HG03520 (cell line): Measurements from ENCODE around the gene SKI.

Experiments used
- ATAC-seq: cut with Tn5 transposase; IDR thresholded peaks from one replicate; pipeline ENCODE4 v1.9.1; 2021; ENCODE audit warnings: mild to moderate bottlenecking, moderate library complexity; ENCODE audit not compliant: unreplicated experiment

The SKI gene

DNA sequence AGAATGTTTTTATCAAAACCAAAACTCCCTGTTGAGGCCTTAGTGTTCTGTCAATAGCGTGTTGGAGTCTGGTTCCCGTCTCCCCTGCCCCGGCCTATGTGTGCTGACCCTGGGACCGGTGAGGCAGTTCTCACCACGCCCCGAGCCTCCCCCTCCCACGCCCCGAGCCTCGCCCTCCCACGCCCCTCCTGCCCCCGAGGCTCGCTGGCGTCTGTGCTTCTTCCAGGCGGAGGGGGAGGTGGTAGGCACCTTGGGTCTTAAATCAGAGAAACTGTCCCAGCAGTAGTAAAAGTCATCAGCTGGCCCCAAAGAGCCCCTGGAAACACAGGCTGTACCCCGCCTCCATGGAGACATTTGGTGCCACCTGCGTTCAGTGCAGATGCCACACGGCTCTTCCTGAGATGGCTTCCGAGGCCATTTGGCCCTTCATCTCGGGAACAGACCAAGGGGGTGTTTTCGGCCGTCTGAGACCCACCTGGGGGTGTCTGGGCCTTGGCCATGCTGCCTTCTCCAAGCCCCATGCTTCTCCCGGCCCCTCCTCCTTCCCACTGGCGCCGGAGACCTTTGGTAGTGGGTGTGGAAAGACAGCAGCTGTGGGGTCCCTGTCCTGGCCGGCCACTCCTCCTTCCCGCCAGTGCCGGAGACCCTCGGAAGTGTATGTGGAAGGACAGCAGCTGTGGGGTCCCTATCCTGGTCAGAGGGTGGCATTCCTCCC is 44.7 kb downstream of the SKI start:
- no peak for ATAC-seq

DNA sequence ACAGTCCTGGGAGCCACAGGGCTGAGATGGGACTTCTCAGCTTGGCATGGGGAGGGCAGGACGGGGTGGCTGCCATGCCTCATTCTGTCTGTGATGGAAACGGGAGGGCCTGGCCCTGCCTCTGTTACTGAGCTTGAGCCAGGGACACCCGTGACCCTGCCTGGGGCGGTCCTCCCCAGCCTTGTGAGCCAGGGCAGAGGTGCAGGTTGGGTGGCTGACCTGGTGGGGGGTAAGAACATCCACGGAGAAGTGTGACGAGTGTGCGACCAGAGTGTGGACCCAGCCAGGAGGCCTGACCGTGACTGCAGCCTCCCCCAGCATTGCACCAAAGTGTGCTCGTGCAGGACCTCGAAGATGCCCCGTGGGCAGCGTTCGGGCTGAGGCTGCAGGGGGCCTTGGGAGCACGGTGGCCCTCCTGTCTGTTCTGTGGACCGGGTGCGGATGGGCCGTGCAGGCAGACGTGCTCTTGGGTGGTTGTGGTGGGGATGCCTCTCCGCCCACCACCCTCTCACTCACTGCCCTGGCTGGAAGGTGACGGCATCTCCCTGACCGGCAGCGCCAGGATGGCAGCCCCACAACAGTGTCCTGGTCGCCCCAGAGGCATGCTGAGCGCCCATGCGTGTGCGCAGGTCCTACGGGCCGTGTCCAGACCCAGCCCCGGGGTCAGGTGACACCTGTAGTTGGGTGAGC is 45.4 kb downstream of the SKI start:
- ATAC-seq = no peak

DNA sequence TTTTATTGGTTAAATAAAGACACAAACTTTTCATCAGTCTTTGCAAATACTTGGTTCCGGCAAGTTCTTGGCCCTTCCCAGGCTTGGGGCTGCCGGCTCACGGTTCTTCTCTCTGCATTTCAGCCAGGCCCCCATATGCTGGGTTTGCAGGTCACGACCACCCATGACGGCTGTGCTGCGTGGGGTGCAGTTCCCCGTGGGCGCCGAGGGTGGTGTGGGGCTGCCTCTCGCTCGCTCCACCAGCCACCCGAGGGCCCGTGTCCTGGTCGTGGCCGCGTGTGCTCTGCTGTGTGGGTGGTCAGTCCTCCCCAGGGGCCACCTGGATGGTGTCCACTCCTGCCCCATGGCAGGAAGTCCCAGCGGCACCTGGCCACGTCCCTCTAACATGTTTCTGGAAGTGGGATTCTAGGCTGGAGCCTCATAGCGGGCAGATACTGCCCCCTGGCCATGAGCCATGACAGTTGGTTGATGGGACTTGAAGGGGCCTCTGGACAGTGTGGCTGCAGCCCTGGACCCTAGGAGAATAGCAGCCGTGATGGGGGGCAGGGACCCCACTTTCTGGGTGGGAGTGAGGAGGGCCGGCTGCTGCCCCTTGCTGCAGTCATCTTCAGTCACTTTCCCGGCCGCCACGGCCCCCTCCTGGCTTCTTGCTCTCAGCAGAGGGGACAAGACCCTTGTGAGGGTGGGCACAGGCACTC is 46.3 kb downstream of the SKI start:
- no peak for ATAC-seq

DNA sequence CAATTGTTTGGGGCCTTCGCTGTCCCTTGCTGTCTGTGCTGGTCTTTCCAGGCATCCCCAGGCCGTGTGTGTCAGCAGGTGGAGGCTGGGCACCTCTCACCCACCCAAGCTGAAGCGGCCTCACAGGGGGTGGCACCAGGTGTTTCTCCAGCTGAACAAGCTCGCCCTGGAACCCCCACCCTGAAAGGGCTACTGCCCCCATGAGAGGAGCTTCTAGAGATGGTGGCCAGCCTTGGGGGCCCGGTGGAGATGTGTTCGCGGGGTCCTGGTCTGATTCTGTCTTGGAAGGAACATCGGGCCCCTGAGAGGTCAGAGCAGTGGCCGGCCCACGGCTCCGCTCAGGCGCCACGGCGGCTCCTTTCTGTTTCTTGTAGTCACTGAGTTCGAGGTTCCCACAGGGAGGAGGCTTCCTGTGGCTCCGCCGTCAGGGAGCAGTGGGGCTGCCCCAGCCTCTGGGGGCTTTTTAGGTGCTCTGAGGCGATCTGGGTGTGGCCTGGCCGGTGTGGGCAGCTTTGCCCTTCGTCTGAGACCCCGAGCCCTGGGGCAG is 46.9 kb downstream of the SKI start:
- ATAC-seq = no peak

DNA sequence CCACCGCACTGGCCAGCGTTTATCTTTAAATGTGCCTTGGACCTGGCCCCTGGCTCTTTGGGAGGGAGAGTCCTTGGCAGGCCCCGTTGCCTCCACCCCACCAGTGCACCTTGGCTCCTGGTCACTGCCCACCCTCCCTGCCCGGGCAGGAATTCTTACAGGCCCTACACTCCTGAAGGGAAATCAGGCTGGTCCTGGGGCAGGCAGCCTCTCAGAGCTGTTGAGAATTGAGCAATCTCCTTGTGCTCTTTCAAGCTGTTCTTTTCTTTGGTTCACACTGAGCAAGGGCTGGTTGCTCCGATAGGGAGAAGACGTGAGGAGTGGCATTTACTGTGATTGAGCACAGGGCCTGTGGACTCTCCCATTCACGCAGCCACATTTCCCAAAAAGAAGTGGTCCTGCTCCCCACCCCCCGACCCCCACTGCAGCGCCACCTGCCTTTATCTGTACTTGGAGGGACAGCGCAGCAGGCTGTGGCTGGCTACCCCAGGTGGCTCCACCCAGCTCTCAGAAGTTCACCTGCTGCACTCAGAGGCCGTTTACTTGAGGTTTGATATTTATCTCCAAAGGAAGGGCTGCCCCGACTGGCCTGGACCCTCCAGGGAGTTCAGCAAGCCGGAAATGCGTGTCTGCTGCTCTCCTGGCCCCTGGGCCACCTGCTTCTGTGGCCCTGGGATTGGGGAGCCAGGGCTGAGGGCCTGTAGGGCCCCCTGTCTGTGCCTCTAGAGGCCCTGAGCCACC is 47.8 kb downstream of the SKI start:
- no peak for ATAC-seq

DNA sequence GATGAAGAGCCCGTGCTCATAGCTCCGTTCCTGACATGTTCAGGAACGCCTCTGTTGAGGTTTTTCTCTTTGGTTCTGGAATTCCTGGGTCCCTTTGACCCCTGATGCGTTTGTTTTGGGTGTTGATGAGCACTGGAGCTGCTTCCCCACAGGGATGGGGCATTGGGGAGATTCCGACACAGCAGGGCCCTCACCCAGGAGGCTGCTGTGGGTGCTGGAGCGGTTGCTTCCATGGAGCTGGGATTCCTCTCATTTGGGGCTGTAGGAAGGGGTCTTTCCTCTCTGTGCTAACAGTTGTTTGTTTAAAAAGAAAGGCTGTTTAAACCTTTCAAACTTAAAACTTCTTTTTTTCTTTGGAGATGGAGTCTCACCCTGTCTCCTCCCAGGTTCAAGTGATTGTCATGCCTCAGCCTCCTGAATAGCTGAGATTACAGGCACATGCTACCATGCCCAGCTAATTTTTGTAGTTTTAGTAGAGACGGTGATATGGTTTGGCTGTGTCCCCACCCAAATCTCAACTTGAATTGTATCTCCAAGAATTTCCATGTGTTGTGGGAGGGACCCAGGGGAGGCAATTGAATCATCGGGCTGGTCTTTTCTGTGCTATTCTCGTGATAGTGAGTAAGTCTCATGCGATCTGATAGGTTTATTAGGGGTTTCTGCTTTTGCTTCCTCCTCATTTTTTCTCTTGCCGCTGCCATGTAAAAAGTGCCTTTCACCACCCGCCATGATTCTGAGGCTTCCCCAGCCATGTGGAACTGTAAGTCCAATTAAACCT is 48.9 kb downstream of the SKI start:
- ATAC-seq = no peak

DNA sequence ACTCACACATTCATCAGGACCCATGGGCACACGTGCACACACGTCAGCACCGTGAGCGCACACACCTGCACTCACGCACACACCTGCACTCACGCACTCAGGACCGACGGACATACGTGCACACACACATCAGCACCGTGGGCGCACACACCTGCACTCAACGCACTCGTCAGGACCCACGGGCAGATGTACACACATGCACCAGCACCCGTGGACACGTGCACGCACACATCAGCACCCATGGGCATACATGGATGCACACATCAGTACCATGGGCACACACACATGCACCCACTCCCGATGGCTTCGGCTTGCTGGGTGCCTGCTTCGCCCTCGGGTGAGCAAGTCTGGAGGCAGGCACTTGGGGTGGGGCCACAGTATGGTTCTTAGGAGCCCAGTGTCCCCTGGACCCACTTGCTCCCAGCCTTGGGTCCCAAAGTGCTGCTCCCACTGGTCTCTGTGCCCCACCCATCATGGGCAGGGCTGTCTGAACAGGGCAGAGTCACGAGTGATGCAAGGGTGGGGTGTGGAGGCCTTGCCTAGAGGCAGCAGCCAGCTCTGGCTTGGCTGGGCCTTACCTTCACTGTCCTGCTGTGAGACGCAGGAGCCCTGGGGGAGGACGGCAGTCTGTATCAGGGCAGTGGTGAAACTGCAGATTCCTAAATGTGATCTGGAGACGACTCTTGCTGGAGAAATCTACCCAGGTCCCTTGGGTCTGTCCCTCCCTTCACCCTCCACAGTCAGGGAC is 49.8 kb downstream of the SKI start:
- no peak for ATAC-seq

DNA sequence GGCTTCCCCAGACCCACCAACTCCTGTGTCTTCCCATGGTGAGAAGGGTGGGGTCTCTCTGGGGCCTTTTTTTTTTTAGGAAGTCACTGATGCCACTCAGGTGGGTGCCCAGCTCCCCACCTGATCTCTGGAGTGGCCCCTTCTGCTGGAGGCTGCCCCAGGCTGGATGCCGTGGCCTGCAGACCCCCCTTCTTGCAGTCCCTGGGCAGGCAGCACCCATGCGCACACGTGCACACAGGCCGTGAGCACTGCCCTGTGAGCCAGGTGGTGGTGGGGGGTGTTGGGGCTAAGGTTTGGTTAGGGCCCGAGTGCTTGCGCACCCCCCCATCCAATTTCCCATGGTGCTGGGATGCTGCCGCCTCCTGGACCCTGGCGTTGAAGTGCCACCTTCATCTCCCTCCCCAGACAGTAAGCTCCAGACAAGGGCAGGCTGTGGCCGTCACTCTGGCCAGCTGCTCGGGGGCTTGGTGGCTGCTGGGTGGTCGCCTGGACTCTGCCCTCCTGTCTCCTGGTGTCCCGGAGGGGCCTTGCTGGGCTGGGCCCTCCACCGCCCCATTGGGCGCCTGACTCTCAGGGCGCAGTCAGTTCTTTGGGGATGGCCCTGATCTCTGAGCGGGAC is 50.6 kb downstream of the SKI start:
- ATAC-seq = no peak

DNA sequence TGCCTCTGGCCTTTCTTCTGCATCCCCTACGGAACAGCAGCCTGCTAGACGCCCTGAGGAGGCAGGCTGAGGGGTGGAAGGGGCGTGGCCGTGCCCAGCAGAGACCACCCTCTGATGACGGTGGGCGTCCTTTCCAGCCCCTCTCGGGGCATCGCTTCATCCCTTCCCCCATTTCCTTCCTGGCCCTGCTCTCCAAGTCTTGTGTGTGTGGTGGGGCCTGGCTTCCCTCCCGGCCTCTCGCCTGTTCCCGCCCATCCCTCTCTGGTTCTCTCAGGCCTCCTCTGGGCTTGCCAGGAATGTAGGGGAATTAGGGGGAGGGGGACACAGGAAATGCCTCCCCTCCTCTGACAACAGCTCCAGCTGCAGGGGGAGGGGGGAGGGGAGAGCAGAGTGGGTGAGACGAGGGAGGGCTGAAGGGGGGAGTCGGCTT is 51.1 kb downstream of the SKI start:
- ATAC-seq = no peak

DNA sequence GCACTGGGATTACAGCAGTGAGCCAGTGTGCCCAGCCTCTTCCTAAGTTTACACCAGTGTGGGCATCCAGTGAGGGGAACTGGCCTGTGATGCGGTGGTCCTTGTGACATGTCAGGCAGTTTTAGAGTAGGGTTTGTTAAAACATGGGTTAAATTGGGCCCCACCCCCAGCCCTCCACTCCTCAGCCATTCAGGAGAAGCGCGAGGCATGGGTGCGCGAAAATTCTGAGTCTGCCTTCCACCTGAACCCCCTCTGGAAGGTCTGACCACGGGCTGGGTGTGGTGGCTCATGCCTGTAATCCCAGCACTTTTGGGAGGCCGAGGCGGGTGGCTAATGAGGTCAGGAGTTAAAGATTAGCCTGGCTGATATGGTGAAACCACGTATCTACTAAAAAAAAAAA is 51.7 kb downstream of the SKI start:
- ATAC-seq = no peak

DNA sequence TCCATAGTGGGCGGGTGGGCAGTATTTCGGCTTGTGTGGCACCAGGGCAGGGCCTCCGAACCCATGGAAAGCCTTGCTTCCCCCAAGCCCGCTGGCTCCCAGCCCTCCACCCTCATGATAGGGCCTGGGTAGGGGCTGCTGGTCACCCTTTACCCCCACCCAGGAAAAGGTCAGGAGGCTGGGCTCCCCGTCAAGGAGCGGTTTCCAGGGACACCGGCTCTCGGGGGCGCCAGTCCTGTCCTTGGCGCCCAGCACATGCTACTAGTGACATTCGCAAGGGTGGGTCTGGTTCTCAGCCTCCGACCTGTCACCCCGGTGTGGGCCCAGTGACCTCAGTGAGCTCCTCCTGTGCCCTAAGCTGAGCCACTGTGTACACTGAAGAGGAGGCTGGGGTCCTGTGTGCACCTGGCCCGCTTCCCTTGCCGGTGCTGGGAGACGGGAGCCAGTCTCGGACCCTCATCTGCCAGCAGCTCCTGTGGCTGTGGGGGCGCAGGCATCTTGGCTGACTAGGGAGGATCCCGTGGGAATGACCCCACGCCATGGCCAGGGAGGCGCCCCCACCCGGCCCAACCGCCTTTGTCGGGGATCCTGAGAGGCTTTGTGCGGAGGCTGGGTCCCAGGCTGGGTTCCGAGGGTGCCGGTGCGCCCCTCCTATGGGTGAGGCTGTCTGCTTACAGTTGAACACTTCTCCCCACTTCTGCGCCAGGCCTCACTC is 54.6 kb downstream of the SKI start:
- ATAC-seq = no peak

DNA sequence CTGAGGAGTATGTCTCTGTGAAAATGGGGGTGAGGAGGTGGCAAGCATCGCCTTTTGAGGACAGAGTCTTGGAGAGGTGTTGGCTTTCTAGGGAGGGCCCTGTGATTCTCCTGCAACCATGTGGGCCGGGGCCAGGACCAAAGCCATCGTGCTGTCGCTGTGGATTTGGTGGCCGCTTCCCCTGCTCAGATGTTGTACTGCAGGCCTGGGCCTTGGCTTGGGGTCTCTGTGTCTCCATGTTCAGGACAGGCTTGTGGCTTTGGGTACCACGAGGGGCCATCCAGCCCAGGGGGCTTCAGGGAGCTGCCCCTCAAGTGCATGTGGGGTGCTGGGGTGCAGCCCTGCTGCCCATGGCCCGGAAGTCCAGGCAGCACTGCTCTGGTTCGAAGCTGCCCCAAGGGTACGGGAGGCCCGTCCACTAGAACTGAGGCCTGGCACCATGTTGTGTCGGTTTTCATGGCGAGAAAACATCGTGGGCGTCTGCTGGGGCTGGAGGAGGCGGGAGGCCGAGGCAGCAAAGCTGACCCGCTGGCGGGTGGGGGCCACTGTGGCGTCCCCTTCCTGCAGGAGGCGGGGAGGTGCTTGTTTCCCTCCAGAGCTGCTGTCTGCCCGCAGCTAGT is 55.4 kb downstream of the SKI start:
- no peak for ATAC-seq

DNA sequence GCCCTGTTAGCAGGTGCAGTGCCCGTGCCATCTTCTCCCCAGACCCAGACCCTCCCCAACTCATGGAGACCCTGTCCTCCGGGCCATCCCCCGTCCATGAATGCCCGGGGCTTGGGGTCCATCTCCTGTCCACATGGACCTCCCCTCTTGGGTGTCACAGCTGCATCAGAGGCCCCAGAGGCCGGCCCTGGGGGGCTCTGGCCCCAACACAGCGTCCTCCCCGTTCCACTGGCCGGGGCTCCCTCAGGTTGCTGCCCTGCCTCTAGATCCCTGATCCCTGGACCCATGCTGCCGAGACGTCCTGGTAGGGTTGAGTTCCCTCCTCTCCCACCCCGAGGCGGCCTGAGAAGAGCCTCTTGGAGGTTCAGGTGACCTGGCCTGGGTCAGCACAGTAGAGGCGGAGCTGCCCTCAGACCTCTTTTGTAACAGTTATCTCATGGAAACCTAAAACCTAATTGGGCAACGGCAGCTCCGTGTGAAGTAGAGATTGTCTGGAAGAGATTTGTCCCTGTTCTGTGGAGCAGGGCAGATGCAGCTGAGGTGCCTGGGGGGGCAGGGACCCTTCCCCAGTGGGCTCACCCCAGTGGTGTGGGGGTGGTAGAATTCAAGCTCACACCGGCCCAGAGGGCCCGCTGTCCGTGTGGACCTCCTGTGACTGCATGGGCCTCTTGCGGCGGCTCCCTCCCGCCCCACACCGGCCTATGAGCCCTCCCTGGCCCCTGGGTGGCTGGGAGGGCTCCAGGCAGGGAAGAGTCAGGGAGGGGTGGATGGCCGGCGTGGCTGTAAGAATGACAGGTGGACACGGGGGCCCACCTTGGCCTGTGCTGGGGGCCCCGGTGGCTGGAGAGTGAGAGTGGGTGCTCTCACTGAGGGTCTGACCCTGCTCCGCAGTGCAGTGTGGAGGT is 56.1 kb downstream of the SKI start:
- no peak for ATAC-seq

DNA sequence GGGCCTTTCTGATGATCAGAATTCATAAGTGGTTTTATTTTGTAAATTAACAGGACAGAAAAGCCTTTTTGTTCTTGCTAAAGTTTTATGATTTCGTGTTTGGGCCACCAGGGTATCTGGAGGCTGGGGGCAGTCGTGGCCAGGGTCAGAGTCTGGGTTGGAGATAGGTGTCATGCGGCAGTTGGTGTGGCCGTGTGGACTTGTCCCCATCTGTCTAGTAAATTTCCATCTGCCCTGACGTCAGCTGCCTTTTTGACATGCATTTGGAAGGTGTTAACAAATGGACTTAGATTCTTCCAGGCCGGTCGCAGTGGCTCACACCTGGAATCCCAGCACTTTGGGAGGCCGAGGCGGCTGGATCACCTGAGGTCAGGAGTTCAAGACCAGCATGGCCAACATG is 56.8 kb downstream of the SKI start:
- ATAC-seq = no peak

DNA sequence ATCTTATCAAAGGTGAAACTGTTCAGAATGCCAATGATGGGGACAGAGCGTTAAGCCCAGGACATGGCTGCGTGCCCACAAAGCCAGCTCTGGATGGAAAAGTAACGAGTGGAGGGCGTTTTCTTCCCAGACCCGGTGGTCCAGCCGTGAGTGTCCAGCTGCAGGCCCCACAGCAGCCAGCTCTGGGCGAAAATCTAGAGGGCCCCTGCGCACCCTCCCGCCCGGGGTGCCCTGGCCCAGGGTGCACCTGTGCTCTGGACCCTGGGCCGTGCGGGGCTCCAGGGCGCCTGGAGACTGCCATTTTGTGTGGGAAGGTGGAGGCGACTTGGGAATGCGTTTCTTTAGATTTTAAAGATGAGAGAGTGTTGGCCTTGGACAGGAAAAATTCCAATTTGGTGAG is 58.8 kb downstream of the SKI start:
- ATAC-seq = no peak

DNA sequence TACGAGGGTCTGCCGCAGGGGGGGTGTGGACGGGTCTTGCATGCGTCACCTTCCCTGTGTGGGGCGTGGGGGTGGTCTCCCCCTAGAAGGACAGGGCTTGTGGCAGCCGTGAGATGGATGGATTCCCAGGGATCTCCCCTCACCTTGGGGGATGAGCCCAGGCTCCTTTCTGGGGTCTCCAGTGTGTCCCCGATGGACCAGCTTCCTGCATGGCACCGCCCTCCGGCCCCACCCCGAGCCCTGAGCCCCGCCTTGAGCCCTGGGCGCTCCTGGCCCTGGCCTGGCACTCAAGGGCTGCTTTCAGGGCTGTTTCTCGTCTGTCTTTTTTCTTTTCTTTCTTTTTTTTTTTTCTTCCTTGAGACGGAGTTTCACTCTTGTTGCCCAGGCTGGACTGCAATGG is 59.5 kb downstream of the SKI start:
- ATAC-seq = no peak

DNA sequence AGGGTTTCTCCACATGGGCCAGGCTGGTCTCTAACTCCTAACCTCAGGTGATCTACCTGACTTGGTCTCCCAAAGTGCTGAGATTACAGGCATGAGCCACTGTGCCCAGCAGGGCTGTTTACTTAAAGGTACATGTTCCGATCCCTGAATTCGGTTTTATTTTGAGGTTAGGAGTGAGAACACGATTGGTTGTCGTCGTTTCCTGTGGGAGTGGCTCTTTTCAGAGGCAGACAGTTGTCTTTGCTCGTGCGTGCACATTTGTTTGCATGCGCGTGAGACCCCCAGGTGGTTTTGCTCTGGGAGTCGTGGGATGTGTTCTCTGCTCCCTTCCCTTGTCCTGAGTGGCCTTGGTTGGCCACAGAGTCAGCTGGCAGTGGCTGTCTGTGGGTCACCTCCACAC is 60.2 kb downstream of the SKI start:
- no peak for ATAC-seq
